GM19328 (cell line): ENCODE results near the gene NKRF.
A peak's percentile ranks its signal among the peaks of the same experiment; 100 is the strongest.
"Not testable (repeated sequence)": the region's sequence is repeated elsewhere in the genome, so short reads cannot be mapped to it uniquely, and the experiment has no call there.

Source experiments
- ATAC-seq: cut with Tn5 transposase; IDR thresholded peaks from one replicate; pipeline ENCODE4 v1.9.1; 2021; ENCODE audit warnings: mild to moderate bottlenecking, moderate library complexity; ENCODE audit not compliant: unreplicated experiment

NKRF gene

GRCh38 chrX:119606280-119607017, at the start of gene NKRF:
Gene NKRF (minus strand): TSS chrX:119606424.
- ATAC-seq: peak; percentile 82

GRCh38 chrX:119655125-119655524, 48.9 kb upstream of the NKRF start:
- no peak for ATAC-seq

- ATAC-seq: no peak
These were observed 47.9 kb upstream of the NKRF start for GRCh38 chrX:119654112-119654531.

GRCh38 chrX:119648421-119648775, 42.2 kb upstream of the NKRF start:
- ATAC-seq: peak; percentile 11

- ATAC-seq: peak; percentile 92
These were observed 41.6 kb upstream of the NKRF start for GRCh38 chrX:119647552-119648420.

- no peak for ATAC-seq
These were observed 40.9 kb upstream of the NKRF start for GRCh38 chrX:119647089-119647488.

GRCh38 chrX:119646515-119646914, 40.3 kb upstream of the NKRF start:
- ATAC-seq: no peak

GRCh38 chrX:119643696-119644095, 37.5 kb upstream of the NKRF start:
- no peak for ATAC-seq

- no peak for ATAC-seq
These were observed 34.5 kb upstream of the NKRF start for GRCh38 chrX:119640731-119641170.

- ATAC-seq: no peak
These were observed 32.7 kb upstream of the NKRF start for GRCh38 chrX:119638725-119639471.

GRCh38 chrX:119637421-119637820, 31.2 kb upstream of the NKRF start:
- not testable (repeated sequence) for ATAC-seq

GRCh38 chrX:119636419-119636818, 30.2 kb upstream of the NKRF start:
- no peak for ATAC-seq

GRCh38 chrX:119635799-119636198, 29.6 kb upstream of the NKRF start:
- ATAC-seq: no peak

- ATAC-seq: no peak
These were observed 29.0 kb upstream of the NKRF start for GRCh38 chrX:119635179-119635578.

- no peak for ATAC-seq
These were observed 19.6 kb upstream of the NKRF start for GRCh38 chrX:119625843-119626242.

GRCh38 chrX:119624951-119625668, 18.9 kb upstream of the NKRF start:
- no peak for ATAC-seq

- no peak for ATAC-seq
These were observed 18.2 kb upstream of the NKRF start for GRCh38 chrX:119624417-119624816.

GRCh38 chrX:119622356-119623232, 16.4 kb upstream of the NKRF start:
- no peak for ATAC-seq

- no peak for ATAC-seq
These were observed 12.2 kb upstream of the NKRF start for GRCh38 chrX:119618439-119618838.
